Fibroblast of gingiva (primary cell): ENCODE measurements around the gene RCOR1.
A peak's percentile ranks its signal among the peaks of the same experiment; 100 is the strongest.
"Not testable (repeated sequence)": the region's sequence is repeated elsewhere in the genome, so short reads cannot be mapped to it uniquely, and the experiment has no call there.

Source experiments
- DNase-seq: peaks from one replicate; pipeline ENCODE4 v3.0.0-alpha.2; 2011; ENCODE audit warnings: low read depth

RCOR1 gene

GRCh38 chr14:102629808-102630350 lies 37.4 kb downstream of the RCOR1 start:
- DNase-seq = no peak

DNA sequence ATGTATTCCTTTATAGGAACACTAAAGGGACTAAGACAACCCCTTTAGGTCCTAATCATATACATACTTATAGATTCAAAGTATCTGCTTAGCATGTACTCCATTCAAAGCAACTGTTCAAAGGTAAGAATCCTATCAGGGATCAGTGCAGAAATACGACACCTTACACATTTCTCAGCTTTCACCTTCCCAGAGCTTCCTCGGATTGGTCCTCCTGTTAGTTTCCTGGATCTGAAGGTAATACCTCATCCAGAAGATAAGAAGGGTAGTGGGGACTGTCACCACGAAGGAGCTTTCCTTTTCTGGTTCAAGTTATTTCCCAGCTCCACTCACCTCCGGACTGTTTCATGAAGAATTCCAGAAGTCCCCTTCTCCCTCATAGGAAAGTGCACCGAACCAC lies 38.0 kb downstream of the RCOR1 start:
- no peak for DNase-seq

DNA sequence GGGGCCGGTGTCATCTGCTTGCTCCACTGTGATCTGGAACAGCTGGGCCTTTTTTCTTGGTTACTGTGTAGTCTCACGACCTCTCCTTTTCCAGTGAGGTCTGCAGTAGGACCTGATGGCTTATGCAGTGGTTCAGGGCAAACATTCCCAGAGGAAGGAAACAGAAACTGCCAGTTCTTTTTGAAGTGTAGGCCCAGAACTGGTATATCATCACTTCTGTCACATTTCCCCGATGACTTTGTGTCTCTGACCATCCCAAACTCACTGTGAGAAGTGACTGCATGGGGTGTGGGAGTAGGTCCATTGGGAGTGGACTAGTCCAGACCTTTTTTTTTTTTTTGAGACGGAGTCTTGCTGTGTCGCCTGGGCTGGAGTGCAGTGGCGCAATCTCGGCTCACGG lies 38.4 kb downstream of the RCOR1 start:
- no peak for DNase-seq

GRCh38 chr14:102633906-102634595 lies 41.6 kb downstream of the RCOR1 start:
- no peak for DNase-seq

DNA sequence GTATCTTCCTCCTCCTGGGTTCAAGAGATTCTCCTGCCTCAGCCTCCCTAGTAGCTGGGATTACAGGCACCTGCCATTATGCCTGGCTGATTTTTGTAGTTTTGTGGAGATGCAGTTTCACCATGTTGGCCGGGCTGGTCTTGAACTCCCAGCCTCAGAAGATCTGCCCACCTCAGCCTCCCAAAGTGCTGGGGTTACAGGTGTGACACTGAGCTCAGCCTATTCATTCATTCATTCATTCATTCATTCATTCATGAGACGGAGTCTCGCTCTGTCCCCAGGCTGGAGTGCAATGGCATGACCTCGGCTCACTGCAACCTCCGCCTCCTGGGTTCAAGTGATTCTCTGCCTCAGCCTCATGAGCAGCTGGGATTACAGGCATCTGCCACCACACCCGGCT lies 47.2 kb downstream of the RCOR1 start:
- not testable (repeated sequence) for DNase-seq

- no peak for DNase-seq
Observed at GRCh38 chr14:102644523-102644922, 52.1 kb downstream of the RCOR1 start.

- DNase-seq = no peak
Observed at GRCh38 chr14:102645746-102646440, 53.4 kb downstream of the RCOR1 start.

- DNase-seq = no peak
Observed at GRCh38 chr14:102646615-102647014, 54.2 kb downstream of the RCOR1 start.

DNA sequence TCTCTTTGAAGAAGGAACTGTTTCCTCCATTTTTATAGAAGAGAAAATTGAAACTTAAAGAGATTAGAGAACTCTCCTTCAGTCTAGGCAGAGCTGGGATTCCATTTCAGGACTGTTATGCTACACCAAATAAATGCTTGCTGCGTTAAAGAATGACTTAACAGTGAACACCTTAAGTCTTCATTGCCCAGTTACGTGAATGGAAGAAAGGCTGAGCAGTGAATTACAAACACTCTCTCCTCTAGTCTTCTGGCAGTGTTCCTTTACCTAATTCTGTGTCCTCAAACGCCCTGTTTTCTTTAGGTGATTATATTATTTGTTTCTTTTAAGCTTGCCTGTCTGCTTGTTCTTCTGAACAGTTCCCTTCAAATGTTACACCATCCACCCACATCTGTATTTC lies 59.7 kb downstream of the RCOR1 start:
- DNase-seq = no peak

DNA sequence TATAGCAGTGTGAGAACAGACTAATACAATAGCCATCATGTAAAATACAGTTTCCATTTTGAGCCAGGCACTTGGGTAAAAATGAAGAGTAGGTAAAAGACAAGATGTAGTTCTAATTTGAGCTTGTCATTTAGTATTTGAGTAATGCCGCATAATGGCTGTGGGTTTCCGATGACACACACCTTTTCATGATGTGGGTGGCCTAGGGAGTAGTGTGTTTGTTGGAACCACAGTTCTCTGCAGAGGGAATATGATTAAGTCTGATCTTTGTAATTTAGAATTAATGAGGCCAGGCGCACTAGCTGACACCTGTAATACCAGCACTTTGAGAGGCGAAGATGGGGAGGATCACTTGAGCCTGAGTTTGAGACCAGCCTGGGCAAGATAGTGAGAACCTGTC lies 61.8 kb downstream of the RCOR1 start:
- DNase-seq = no peak

DNA sequence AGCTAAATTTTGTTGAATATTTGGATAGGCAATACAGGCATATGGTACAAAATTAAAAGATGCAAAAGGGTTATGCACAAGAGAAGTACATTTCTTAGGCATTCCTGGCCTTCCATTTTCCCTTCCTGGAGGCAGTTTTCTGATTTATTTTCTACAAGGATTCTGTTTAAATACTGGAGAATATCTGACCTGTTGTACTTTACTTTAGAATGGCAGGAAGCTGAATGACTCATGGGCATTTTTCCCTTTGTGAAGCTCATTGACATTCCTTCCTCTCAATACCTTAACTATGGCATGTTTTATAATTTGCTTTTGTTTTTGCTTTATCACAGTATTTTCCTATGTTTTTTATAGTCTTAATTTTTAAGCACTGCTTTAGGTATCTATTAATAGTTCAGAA lies 62.7 kb downstream of the RCOR1 start:
- DNase-seq = no peak

GRCh38 chr14:102659797-102660196 lies 67.3 kb downstream of the RCOR1 start:
- peak; percentile 31 for DNase-seq

- no peak for DNase-seq
Observed at GRCh38 chr14:102661614-102662013, 69.2 kb downstream of the RCOR1 start.

GRCh38 chr14:102662636-102663430 lies 70.4 kb downstream of the RCOR1 start:
- DNase-seq = no peak

DNA sequence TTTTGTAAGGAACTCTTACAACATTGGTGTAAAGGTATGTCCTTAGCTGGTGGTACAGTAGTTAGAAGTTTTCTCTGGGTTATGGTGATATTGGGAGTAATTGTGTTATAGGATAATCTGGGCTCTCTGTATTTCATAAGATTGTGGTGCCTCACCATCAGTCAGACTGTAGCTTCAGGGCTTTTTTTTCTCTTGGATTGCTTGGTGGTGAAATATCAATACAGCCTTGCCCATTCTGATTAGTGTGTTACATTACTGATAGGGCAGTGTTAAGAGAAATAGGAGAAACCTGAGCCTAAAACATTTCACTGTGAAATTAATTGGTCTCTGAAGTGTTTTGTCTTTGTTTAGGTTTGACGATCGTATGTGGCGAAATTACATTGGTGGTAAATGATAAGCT lies 71.0 kb downstream of the RCOR1 start:
- no peak for DNase-seq

DNA sequence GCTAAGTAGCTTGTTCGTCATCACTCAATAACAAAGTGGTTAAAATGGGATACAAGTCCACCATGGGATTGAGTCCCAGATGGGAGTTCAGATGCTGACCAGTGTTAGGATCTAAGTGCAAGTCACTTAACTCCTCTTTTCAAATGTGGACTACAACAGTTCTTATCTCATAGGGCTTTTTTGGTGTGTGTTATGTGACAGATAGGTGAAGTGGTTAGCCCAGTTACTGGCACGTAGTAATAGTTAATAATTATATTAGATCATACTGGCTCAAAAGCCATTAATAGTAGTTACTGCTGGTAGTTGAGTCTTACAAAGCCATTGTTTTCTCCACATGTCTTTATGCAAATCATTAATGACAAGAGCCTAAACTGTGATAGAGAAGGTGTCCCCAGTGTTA lies 73.2 kb downstream of the RCOR1 start:
- DNase-seq = no peak

GRCh38 chr14:102666635-102667034 lies 74.2 kb downstream of the RCOR1 start:
- DNase-seq = no peak

- DNase-seq = peak; percentile 14
Observed at GRCh38 chr14:102667703-102668102, 75.3 kb downstream of the RCOR1 start.

- DNase-seq = no peak
Observed at GRCh38 chr14:102668291-102668873, 75.9 kb downstream of the RCOR1 start.

GRCh38 chr14:102671410-102671809 lies 79.0 kb downstream of the RCOR1 start:
- no peak for DNase-seq

DNA sequence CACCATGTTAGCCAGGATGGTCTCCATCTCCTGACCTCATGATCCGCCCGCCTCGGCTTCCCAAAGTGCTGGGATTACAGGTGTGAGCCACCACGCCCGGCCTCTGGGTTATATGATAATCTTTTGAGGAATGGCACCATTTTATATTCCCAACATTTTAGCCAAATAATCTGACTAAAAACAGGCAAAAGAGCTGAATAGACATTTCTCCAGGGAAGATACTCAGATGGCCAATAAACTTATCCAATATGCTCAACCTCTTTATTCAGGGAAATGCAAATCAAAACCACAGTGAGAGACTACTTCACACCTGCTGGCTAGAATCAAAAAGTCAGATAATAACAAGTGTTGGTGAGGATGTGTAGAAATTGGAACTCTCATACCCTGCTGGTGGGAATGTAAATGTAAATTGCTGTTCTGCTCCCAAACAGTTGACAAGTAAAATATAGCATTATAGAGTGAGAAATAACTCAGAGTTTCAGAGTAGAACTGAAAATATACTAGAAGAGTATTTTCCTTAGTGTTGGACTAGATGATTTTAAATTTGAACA lies 80.0 kb downstream of the RCOR1 start:
- no peak for DNase-seq

- no peak for DNase-seq
Observed at GRCh38 chr14:102675396-102675795, 82.9 kb downstream of the RCOR1 start.
